Left lung (tissue), 10 donors: ENCODE measurements around the gene NUP188. TPM values are rescaled to one million over a fixed set of nuclear protein-coding genes. Genes with fewer than 3 reads are reported as not detected.

Experiments used
- ATAC-seq: fragments of 200-7000 bp; cut with Tn5 transposase; one replicate; pipeline ENCODE4 v1.9.1; 2020; ENCODE audit warnings: moderate library complexity
- DNase-seq, 4 donors: peaks; one replicate each; pipeline ENCODE4 v3.0.0-alpha.2; 2013 to 2020
- H3K27ac ChIP-seq, 2 donors: fragments of 200-600 bp; sonication (generic) in 1 of 2; one replicate each; pipeline versions ENCODE4 v1.5.0 to v1.8.0; 2020 to 2021
- H3K27me3 ChIP-seq, 2 donors: fragments of 200-600 bp; sonication (generic) in 1 of 2; one replicate each; pipeline versions ENCODE4 v1.5.0 to v1.8.0; 2020 to 2021
- H3K36me3 ChIP-seq, 2 donors: fragments of 200-600 bp; sonication (generic) in 1 of 2; one replicate each; pipeline versions ENCODE4 v1.5.0 to v1.8.0; 2020 to 2021
- H3K4me1 ChIP-seq, 2 donors: fragments of 200-600 bp; one replicate each; pipeline ENCODE4 v1.8.0; 2021
- H3K4me3 ChIP-seq, 2 donors: fragments of 200-600 bp; sonication (generic) in 1 of 2; one replicate each; pipeline versions ENCODE4 v1.5.0 to v1.8.0; 2020 to 2021; ENCODE audit warnings: mild to moderate bottlenecking in 1 of 2
- H3K9me3 ChIP-seq, 2 donors: fragments of 200-600 bp; sonication (generic) in 1 of 2; one replicate each; pipeline versions ENCODE4 v1.5.0 to v1.8.0; 2020 to 2021
- intact Hi-C, 2 donors: fragments of 100-400 bp; cut with DNase I; formaldehyde crosslinking; loops; one replicate each; pipeline versions ENCODE4 v1.11.2 to v1.14.2; 2022
- polyA plus RNA-seq, 6 donors: library from polyadenylated mRNA; unstranded; fragments of 120-200 nt; gene quantifications; one replicate each; pipeline ENCODE4 v1.2.1, GENCODE V29; 2013; ENCODE audit not compliant: insufficient read length in 6 of 6
- total RNA-seq, 2 donors: library from RNA; stranded (reverse); fragmentation: NEBNext Ultra II Directional; extraction: Animal tissue kit (Norgen Biotek cat#: 25700); gene quantifications; one replicate each; pipeline ENCODE4 v1.2.1, GENCODE V29; 2021
- TF ChIP-seq, protein P1 (sequence below), 2 donors: fragments of 200-600 bp; sonication (generic) in 1 of 2; IDR thresholded peaks; one replicate each; pipeline versions ENCODE4 v1.5.0 to v1.8.0; 2021; ENCODE audit warnings: antibody characterized with exemption in 2 of 2
- donor health status: DM: no; HTN: yes; CAD: no.
- donor health status: DM: no; HTN: no; CAD: no.

The NUP188 gene
- total and polyA plus RNA-seq, 8 donors, result 42.6 to 67.6 (median 58.9) TPM

DNA sequence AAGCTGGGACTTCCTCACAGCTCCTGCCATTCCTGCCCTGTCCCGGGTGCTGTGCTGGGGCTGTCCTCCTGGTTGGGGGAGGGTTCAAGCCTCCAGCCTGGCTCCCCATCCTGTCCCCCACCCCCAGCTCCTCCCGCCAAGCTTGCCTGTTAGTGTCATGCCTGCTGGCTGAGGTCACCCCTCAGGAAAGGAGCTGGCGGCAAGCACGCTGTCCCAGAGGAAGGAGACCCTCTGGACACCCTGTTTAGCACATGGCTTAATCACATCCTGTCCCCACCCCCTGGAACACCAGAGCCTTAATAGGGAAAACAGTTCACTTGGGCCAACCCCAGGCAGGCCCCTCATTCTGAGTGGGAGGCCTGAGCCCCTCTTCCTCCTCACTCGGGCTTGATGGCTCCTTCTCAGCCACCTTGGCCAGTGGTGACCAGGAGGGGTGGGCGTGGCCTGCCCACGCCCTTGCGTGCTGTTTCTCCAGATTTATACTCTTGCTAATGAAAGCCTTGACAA is 35.9 kb upstream of the NUP188 start:
- peaks cover 39 to 74% of the 10 kb centered on the region in 2 donors for H3K4me1 ChIP-seq
- no peaks in the 10 kb centered on the region for H3K27me3 ChIP-seq
- no peaks in the 10 kb centered on the region for H3K9me3 ChIP-seq
- H3K36me3 ChIP-seq, result peaks cover 0 to 65% of the 10 kb centered on the region in 2 donors
- TF ChIP-seq, protein P1, sequence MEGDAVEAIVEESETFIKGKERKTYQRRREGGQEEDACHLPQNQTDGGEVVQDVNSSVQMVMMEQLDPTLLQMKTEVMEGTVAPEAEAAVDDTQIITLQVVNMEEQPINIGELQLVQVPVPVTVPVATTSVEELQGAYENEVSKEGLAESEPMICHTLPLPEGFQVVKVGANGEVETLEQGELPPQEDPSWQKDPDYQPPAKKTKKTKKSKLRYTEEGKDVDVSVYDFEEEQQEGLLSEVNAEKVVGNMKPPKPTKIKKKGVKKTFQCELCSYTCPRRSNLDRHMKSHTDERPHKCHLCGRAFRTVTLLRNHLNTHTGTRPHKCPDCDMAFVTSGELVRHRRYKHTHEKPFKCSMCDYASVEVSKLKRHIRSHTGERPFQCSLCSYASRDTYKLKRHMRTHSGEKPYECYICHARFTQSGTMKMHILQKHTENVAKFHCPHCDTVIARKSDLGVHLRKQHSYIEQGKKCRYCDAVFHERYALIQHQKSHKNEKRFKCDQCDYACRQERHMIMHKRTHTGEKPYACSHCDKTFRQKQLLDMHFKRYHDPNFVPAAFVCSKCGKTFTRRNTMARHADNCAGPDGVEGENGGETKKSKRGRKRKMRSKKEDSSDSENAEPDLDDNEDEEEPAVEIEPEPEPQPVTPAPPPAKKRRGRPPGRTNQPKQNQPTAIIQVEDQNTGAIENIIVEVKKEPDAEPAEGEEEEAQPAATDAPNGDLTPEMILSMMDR (IDR thresholded peaks at IDR 0.05), result no peak
- DNase-seq (peak in 3 of 4 donors; percentile 60 to 83 (median 63)), ATAC-seq (peak; percentile 22)
- no peak overlapping the region for H3K4me3 ChIP-seq
- H3K27ac ChIP-seq, result peak overlapping the region; percentile 80 to 91
- intact Hi-C loops, result no loop called here

DNA sequence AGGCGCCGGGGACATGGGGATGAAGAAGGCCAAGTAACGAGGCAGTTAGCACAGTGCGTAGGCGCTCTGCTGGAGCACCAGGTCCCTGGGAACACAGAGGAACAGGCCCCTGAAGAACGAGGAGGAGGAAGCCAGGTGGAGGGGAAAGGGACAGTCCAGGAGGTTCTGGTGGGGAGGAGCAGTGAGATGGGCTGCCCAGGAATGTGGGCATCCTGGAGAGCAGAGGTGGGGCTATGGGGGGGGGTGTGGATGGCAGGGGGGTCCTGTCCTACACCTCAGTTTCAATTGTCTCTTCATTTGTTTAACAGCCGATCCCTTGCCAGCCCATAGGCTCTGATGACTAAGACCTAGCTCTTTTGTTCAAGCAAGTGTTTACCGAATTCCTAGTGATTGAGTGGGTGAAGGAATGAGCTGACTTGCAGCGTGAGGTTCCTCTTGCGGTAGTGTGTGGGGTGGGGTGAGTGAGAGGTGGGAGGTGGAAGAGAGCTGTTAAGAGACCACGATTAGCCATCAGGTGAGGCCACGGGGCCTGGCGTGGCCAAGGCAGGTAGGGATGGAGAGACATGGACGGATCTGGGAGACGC is 35.1 kb upstream of the NUP188 start:
- peak in 3 of 4 donors; percentile 68 to 82 (median 73) for DNase-seq
- Histone ChIP-seq H3K27me3 (no peaks in the 10 kb centered on the region), H3K4me3 (peak overlapping the region in 1 of 2 donors; percentile 23), H3K9me3 (no peaks in the 10 kb centered on the region), H3K4me1 (peaks cover 43 to 82% of the 10 kb centered on the region in 2 donors), H3K36me3 (peaks cover 0 to 65% of the 10 kb centered on the region in 2 donors), H3K27ac (peak overlapping the region; percentile 80 to 91)
- peak; percentile 68 for ATAC-seq
- TF ChIP-seq, protein P1 (IDR thresholded peaks at IDR 0.05), result no peak
- intact Hi-C loops, result no loop called here

GRCh38 chr9:128913048-128913900 is 34.2 kb upstream of the NUP188 start:
- Histone ChIP-seq H3K27me3 (no peaks in the 10 kb centered on the region), H3K4me3 (peak overlapping the region in 1 of 2 donors; percentile 23), H3K27ac (peak overlapping the region; percentile 80 to 91), H3K4me1 (peaks cover 45 to 85% of the 10 kb centered on the region in 2 donors), H3K9me3 (no peaks in the 10 kb centered on the region), H3K36me3 (peaks cover 0 to 65% of the 10 kb centered on the region in 2 donors)
- DNase-seq (no peak), ATAC-seq (peak; percentile 11)
- intact Hi-C loops, result no loop called here
- TF ChIP-seq, protein P1 (IDR thresholded peaks at IDR 0.05), result no peak

- intact Hi-C loops, result no loop called here
- H3K9me3 ChIP-seq, result no peaks in the 10 kb centered on the region
- H3K4me1 ChIP-seq, result peaks cover 45 to 90% of the 10 kb centered on the region in 2 donors
- TF ChIP-seq, protein P1 (IDR thresholded peaks at IDR 0.05), result no peak
- H3K36me3 ChIP-seq, result peaks cover 0 to 58% of the 10 kb centered on the region in 2 donors
- H3K4me3 ChIP-seq, result no peak overlapping the region
- ATAC-seq (peak; percentile 6), DNase-seq (peak in 1 of 4 donors; percentile 47)
- peak overlapping the region; percentile 80 to 91 for H3K27ac ChIP-seq
- no peaks in the 10 kb centered on the region for H3K27me3 ChIP-seq
Observed at GRCh38 chr9:128913995-128914772, 33.3 kb upstream of the NUP188 start.
